Vagina (tissue), 2 donors: Measurements from ENCODE around the gene HNF1B. TPM values are rescaled to one million over a fixed set of nuclear protein-coding genes. Genes with fewer than 3 reads are reported as not detected.
"Not testable (repeated sequence)": the region's sequence is repeated elsewhere in the genome, so short reads cannot be mapped to it uniquely, and the experiment has no call there.

Experiments
- DNase-seq, 2 donors: peaks; one replicate each; pipeline ENCODE4 v3.0.0-alpha.2; 2017; ENCODE audit errors: extremely low spot score in 2 of 2
- H3K27ac ChIP-seq: fragments of 200-600 bp; sonication (generic); one replicate; pipeline ENCODE4 v1.5.1; 2019
- H3K27me3 ChIP-seq: fragments of 200-600 bp; sonication (generic); one replicate; pipeline ENCODE4 v1.5.1; 2019
- H3K36me3 ChIP-seq, 2 donors: fragments of 200-600 bp; sonication (generic); one replicate each; pipeline ENCODE4 v1.5.1; 2017 to 2019
- H3K4me1 ChIP-seq: fragments of 200-600 bp; sonication (generic); one replicate; pipeline ENCODE4 v1.5.1; 2019
- H3K4me3 ChIP-seq, 2 donors: fragments of 200-600 bp; sonication (generic); 1 replicate in 1 of 2; 2 replicates in 1 of 2; pipeline ENCODE4 v1.5.1; 2016 to 2019
- H3K9me3 ChIP-seq: fragments of 200-600 bp; sonication (generic); one replicate; pipeline ENCODE4 v1.5.1; 2019
- CTCF ChIP-seq, 3 experiments: fragments of 450-650 bp in 2 of 3; fragments of 200-600 bp in 1 of 3; sonication (generic) in 1 of 3; IDR thresholded peaks; one replicate each; pipeline ENCODE4 v1.5.1; 2017 to 2019; ENCODE audit warnings: antibody characterized with exemption in 3 of 3, mild to moderate bottlenecking in 2 of 3, moderate library complexity in 2 of 3
- POLR2A ChIP-seq, 2 donors: fragments of 450-650 bp; IDR thresholded peaks; one replicate each; pipeline ENCODE4 v1.6.1; 2017; ENCODE audit warnings: antibody characterized with exemption in 2 of 2, mild to moderate bottlenecking in 2 of 2, moderate library complexity in 2 of 2
- POLR2AphosphoS5 ChIP-seq, 2 donors: sonication (generic); formaldehyde crosslinking; IDR thresholded peaks; one replicate each; pipeline ENCODE4 v1.9.0; 2017; ENCODE audit warnings: antibody characterized with exemption in 2 of 2, mild to moderate bottlenecking in 2 of 2, low read depth in 1 of 2; ENCODE audit not compliant: insufficient read depth in 1 of 2
- intact Hi-C: fragments of 100-400 bp; cut with DNase I; formaldehyde crosslinking; loops from one replicate; pipeline ENCODE4 v1.15.1; 2023
- total RNA-seq: library from RNA; depleted of rRNA; stranded (reverse); fragments of >200 nt; gene quantifications from one replicate; pipeline ENCODE4 v1.2.3, GENCODE V29; 2016

HNF1B gene
- total RNA-seq, 1 donor from 2014 or later, result not detected

- intact Hi-C loops, result no loop called here
- Histone ChIP-seq H3K36me3 (no peaks in the 10 kb centered on the region), H3K27ac (no peak overlapping the region), H3K9me3 (no peaks in the 10 kb centered on the region), H3K27me3 (no peaks in the 10 kb centered on the region), H3K4me3 (no peak overlapping the region), H3K4me1 (no peaks in the 10 kb centered on the region)
- TF ChIP-seq POLR2AphosphoS5 (IDR thresholded peaks at IDR 0.05; ENCODE audit: insufficient read depth in 1 of 2, low read depth in 1 of 2) (no peak), CTCF (IDR thresholded peaks at IDR 0.05) (no peak)
- DNase-seq, result no peak
These were observed 53.1 kb downstream of the HNF1B start for GRCh38 chr17:37691807-37692206.

- intact Hi-C loops, result no loop called here
- no peak overlapping the region for H3K4me3 ChIP-seq
- no peak overlapping the region for H3K27ac ChIP-seq
- H3K4me1 ChIP-seq, result no peaks in the 10 kb centered on the region
- H3K36me3 ChIP-seq, result no peaks in the 10 kb centered on the region
- no peak for DNase-seq
- no peaks in the 10 kb centered on the region for H3K9me3 ChIP-seq
- TF ChIP-seq POLR2AphosphoS5 (IDR thresholded peaks at IDR 0.05; ENCODE audit: insufficient read depth in 1 of 2, low read depth in 1 of 2) (no peak), CTCF (IDR thresholded peaks at IDR 0.05) (no peak), POLR2A (IDR thresholded peaks at IDR 0.05) (no peak)
- no peaks in the 10 kb centered on the region for H3K27me3 ChIP-seq
These were observed 55.5 kb downstream of the HNF1B start for GRCh38 chr17:37689317-37689716.

- Histone ChIP-seq H3K27ac (no peak overlapping the region), H3K4me3 (no peak overlapping the region), H3K36me3 (no peaks in the 10 kb centered on the region), H3K27me3 (no peaks in the 10 kb centered on the region), H3K9me3 (no peaks in the 10 kb centered on the region), H3K4me1 (no peaks in the 10 kb centered on the region)
- no peak for DNase-seq
- intact Hi-C loops, result no loop called here
- TF ChIP-seq CTCF (IDR thresholded peaks at IDR 0.05), result no peak
- no peak for TF ChIP-seq POLR2A (IDR thresholded peaks at IDR 0.05)
- no peak for TF ChIP-seq POLR2AphosphoS5 (IDR thresholded peaks at IDR 0.05; ENCODE audit: insufficient read depth in 1 of 2, low read depth in 1 of 2)
These were observed 61.3 kb downstream of the HNF1B start for GRCh38 chr17:37683454-37683984.

GRCh38 chr17:37682007-37682406 is 62.9 kb downstream of the HNF1B start:
- H3K9me3 ChIP-seq, result no peaks in the 10 kb centered on the region
- H3K4me1 ChIP-seq, result no peaks in the 10 kb centered on the region
- no peak for TF ChIP-seq POLR2A (IDR thresholded peaks at IDR 0.05)
- TF ChIP-seq CTCF (IDR thresholded peaks at IDR 0.05), result no peak
- no peak for TF ChIP-seq POLR2AphosphoS5 (IDR thresholded peaks at IDR 0.05; ENCODE audit: insufficient read depth in 1 of 2, low read depth in 1 of 2)
- no peak for DNase-seq
- intact Hi-C loops, result no loop called here
- no peaks in the 10 kb centered on the region for H3K27me3 ChIP-seq
- no peak overlapping the region for H3K4me3 ChIP-seq
- H3K27ac ChIP-seq, result no peak overlapping the region
- no peaks in the 10 kb centered on the region for H3K36me3 ChIP-seq

- H3K36me3 ChIP-seq, H3K27ac ChIP-seq, H3K9me3 ChIP-seq, H3K4me3 ChIP-seq, H3K27me3 ChIP-seq, intact Hi-C loops, DNase-seq, H3K4me1 ChIP-seq: not testable (repeated sequence)
These were observed 64.9 kb downstream of the HNF1B start for GRCh38 chr17:37679995-37680394.

GRCh38 chr17:37678036-37678435 is 66.8 kb downstream of the HNF1B start:
- Histone ChIP-seq H3K27me3 (no peaks in the 10 kb centered on the region), H3K9me3 (no peaks in the 10 kb centered on the region), H3K27ac (no peak overlapping the region), H3K4me1 (no peaks in the 10 kb centered on the region), H3K4me3 (no peak overlapping the region), H3K36me3 (no peaks in the 10 kb centered on the region)
- TF ChIP-seq POLR2AphosphoS5 (IDR thresholded peaks at IDR 0.05; ENCODE audit: insufficient read depth in 1 of 2, low read depth in 1 of 2) (no peak), CTCF (IDR thresholded peaks at IDR 0.05) (no peak), POLR2A (IDR thresholded peaks at IDR 0.05) (no peak)
- no peak for DNase-seq
- intact Hi-C loops, result no loop called here
